GM12878 (cell line): Measurements from ENCODE around the gene TRIM72. TPM values are rescaled to one million over a fixed set of nuclear protein-coding genes. Genes with fewer than 3 reads are reported as not detected.
"Not testable (repeated sequence)": the region's sequence is repeated elsewhere in the genome, so short reads cannot be mapped to it uniquely, and the experiment has no call there.

Experiments
- ATAC-seq: fragments of 200-7000 bp; cut with Tn5 transposase; 3 replicates; pipeline ENCODE4 v1.9.1; 2020; ENCODE audit warnings: mild to moderate bottlenecking, moderate library complexity
- BruUV-seq: library from RNA; stranded (reverse); fragments of 400-500 nt; replicated peaks from 2 replicates; lab custom pipeline; 2021; lab: Mats Ljungman, UMichigan
- CTCF ChIA-PET: fragments of 300-600 bp; sonication (Branson Sonifier 250); formaldehyde crosslinking; extraction: SDS; loops from one replicate; lab custom pipeline; 2021; ENCODE audit warnings: inconsistent platforms; lab: Yijun Ruan, JAX
- POLR2A ChIA-PET: fragments of 350-600 bp; formaldehyde crosslinking; extraction: SDS; loops from one replicate; lab custom pipeline; 2021; ENCODE audit warnings: inconsistent platforms; lab: Charles Lee
- RAD21 ChIA-PET: fragments of 300-600 bp; sonication (Branson Sonifier 250); formaldehyde crosslinking; loops from one replicate; lab custom pipeline; 2023; ENCODE audit warnings: antibody characterized with exemption; ENCODE audit not compliant: unreplicated experiment; lab: Charles Lee
- SMC1A ChIA-PET: fragments of 300-600 bp; sonication (Branson Sonifier 250); formaldehyde crosslinking; loops from one replicate; lab custom pipeline; 2023; ENCODE audit not compliant: unreplicated experiment, uncharacterized antibody; lab: Charles Lee
- DNase-seq: peaks from one replicate; pipeline ENCODE4 v3.0.0-alpha.2; 2011; ENCODE audit warnings: low read depth, low spot score
- FAIRE-seq: peaks from 3 replicates; lab custom pipeline; 2011; peaks lifted over from hg19 to GRCh38; lab: Jason Lieb, UNC
- H2AFZ ChIP-seq: 2 replicates; pipeline ENCODE4 v1.6.0; 2011; ENCODE audit warnings: low read depth, low read length, control low read depth; ENCODE audit not compliant: control insufficient read depth
- H3K27ac ChIP-seq: 2 replicates; pipeline ENCODE4 v1.5.1; 2011; ENCODE audit warnings: control low read depth; ENCODE audit not compliant: control insufficient read depth, insufficient read depth
- H3K27me3 ChIP-seq, 2 experiments: replicated peaks in 1 of 2; 2 replicates each; pipeline versions ENCODE4 v1.6.0 to v1.6.1; 2011; ENCODE audit warnings: low read length in 1 of 2; ENCODE audit not compliant: control insufficient read depth in 2 of 2, insufficient read depth in 2 of 2
- H3K36me3 ChIP-seq, 2 experiments: 2 replicates each; pipeline ENCODE4 v1.5.1; 2011; ENCODE audit warnings: low read length in 1 of 2; ENCODE audit not compliant: control insufficient read depth in 2 of 2, insufficient read depth in 2 of 2
- H3K4me1 ChIP-seq: 2 replicates; pipeline ENCODE4 v1.6.1; 2011; ENCODE audit warnings: mild to moderate bottlenecking, low read length, moderate library complexity, mixed read lengths; ENCODE audit not compliant: control insufficient read depth, insufficient read depth
- H3K4me2 ChIP-seq: 2 replicates; pipeline ENCODE4 v1.6.0; 2011; ENCODE audit warnings: control low read depth; ENCODE audit not compliant: control insufficient read depth, insufficient read depth
- H3K4me3 ChIP-seq: fragments of 200-600 bp; sonication (generic); 2 replicates; pipeline ENCODE4 v1.5.1; 2016
- H3K79me2 ChIP-seq: 2 replicates; pipeline ENCODE4 v1.6.0; 2011; ENCODE audit warnings: low read length; ENCODE audit not compliant: control insufficient read depth, insufficient read depth
- H3K9ac ChIP-seq: 2 replicates; pipeline ENCODE4 v1.8.0; 2011; ENCODE audit warnings: low read length, control low read depth, mixed read lengths; ENCODE audit not compliant: control insufficient read depth, insufficient read depth
- H3K9me3 ChIP-seq: replicated peaks from 3 replicates; pipeline ENCODE4 v1.5.1; 2011; ENCODE audit warnings: mild to moderate bottlenecking, low read length; ENCODE audit not compliant: control insufficient read depth, insufficient read depth
- H4K20me1 ChIP-seq: 2 replicates; pipeline ENCODE4 v1.6.0; 2011; ENCODE audit not compliant: control insufficient read depth, insufficient read depth
- CHD2 ChIP-seq: IDR thresholded peaks from 2 replicates; pipeline ENCODE4 v1.6.1; 2011; ENCODE audit warnings: low read depth, low read length, improper control_type of control experiment, borderline replicate concordance
- IRF5 ChIP-seq: fragments of 450-650 bp; IDR thresholded peaks from 2 replicates; pipeline ENCODE4 v1.6.1; 2017; ENCODE audit warnings: borderline replicate concordance
- MEF2B ChIP-seq: fragments of 450-650 bp; IDR thresholded peaks from 2 replicates; pipeline ENCODE4 v1.6.1; 2018; ENCODE audit warnings: mild to moderate bottlenecking, moderate library complexity; ENCODE audit not compliant: partially characterized antibody, poor library complexity, severe bottlenecking
- NR2C1 ChIP-seq: fragments of 450-650 bp; IDR thresholded peaks from 2 replicates; pipeline ENCODE4 v1.6.1; 2017; ENCODE audit warnings: antibody characterized with exemption, mild to moderate bottlenecking, moderate library complexity
- PAX8 ChIP-seq: fragments of 450-650 bp; IDR thresholded peaks from 2 replicates; pipeline ENCODE4 v1.6.1; 2017; ENCODE audit warnings: mild to moderate bottlenecking, moderate library complexity
- SMAD1 ChIP-seq: fragments of 450-650 bp; IDR thresholded peaks from 2 replicates; pipeline ENCODE4 v1.6.1; 2018; ENCODE audit warnings: mild to moderate bottlenecking, low read depth; ENCODE audit not compliant: partially characterized antibody
- WGBS: methylation state at CpG from one replicate; pipeline ENCODE4 v1.1.6; 2016; ENCODE audit warnings: low lambda C conversion rate; ENCODE audit not compliant: insufficient replicate concordance, insufficient coverage; ENCODE audit errors: missing lambda C conversion rate; 5-methylcytosine and 5-hydroxymethylcytosine counted together
- in situ Hi-C: fragments of 300-500 bp; cut with MboI; formaldehyde crosslinking; loops from 9 replicates; pipeline ENCODE4 v1.14.3; 2018; ENCODE audit warnings: mixed read lengths
- intact Hi-C: fragments of 100-400 bp; cut with micrococcal nuclease; formaldehyde crosslinking; loops from one replicate; pipeline ENCODE4 v1.14.2; 2022; ENCODE audit not compliant: unreplicated experiment
- polyA plus RNA-seq, 11 experiments: library from polyadenylated mRNA; depleted of rRNA in 4 of 11; unstranded in 6 of 11; stranded (reverse) in 5 of 11; fragments of >200 nt; fragmentation: Nextera tagmentation in 4 of 11; fragmentation: Illumina TruSeq in 1 of 11; extraction: Ambion mirVana in 4 of 11; extraction: Trizol in 1 of 11; gene quantifications; 1 replicate in 1 of 11; 2 replicates in 10 of 11; pipeline versions ENCODE4 v1.2.1 to v1.2.3, GENCODE V29; 2011 to 2016; ENCODE audit warnings: inconsistent platforms in 2 of 11, missing spikeins in 2 of 11, low read depth in 1 of 11
- total RNA-seq, 4 experiments: library from RNA; depleted of rRNA in 3 of 4; stranded (reverse); fragments of >200 nt in 3 of 4; fragmentation: Illumina TruSeq in 1 of 4; extraction: Trizol in 1 of 4; gene quantifications; 2 replicates each; pipeline versions ENCODE4 v1.2.1 to v1.2.3, GENCODE V29; 2013 to 2021
- TF ChIP-seq, protein P1 (sequence below): IDR thresholded peaks from 2 replicates; pipeline ENCODE4 v1.6.1; 2012; ENCODE audit warnings: low read depth, low read length, improper control_type of control experiment

TRIM72 gene
- total and polyA plus RNA-seq, 10 of the 15 experiments (the other 5 are each of a cell fraction or from before 2014, with no cell fraction given) = 0.03 to 1.2 (median 0.23) TPM; not detected in 1

DNA sequence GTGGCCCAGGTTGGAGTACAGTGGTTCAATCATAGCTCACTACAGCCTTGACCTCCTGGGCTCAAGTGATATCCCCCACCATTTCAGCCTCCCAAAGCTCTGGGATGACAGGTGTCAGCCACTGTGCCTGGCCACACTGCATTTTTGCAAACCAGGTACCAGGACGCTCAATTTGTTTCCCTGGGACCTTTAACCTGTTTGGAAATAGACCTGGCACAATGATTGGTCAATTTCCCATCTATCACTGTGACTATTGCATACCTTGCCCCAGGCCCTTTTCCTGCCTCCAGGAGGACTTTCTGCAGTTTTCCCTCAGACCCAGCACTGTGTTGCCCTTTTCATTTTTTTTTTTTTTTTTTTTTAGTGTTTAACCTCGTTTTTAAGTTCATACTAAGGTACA lies 45.1 kb upstream of the TRIM72 start:
- DNase-seq = no peak
- in situ Hi-C loops (no loop called here), intact Hi-C loops (no loop called here)
- Histone ChIP-seq H3K4me3 (no peak overlapping the region), H3K4me1 (no peaks in the 10 kb centered on the region), H3K9ac (no peak overlapping the region), H3K27ac (no peak overlapping the region), H3K27me3 (no peaks in the 10 kb centered on the region; a peak in 1 of 4 replicates), H3K79me2 (no peaks in the 10 kb centered on the region), H2AFZ (no peak overlapping the region), H4K20me1 (no peaks in the 10 kb centered on the region), H3K9me3 (no peaks in the 10 kb centered on the region), H3K36me3 (no peaks in the 10 kb centered on the region), H3K4me2 (no peak overlapping the region)
- ChIA-PET SMC1A (interaction anchor here (0.6 to 1.1 kb wide), 2 partner anchors 12 to 29 kb away, joined by 3 read pairs; no protein-coding TSS in a partner anchor), RAD21 (interaction anchor here (0.5 kb wide), 1 partner anchor 77 kb away, joined by 3 read pairs; no protein-coding TSS in a partner anchor), CTCF (no interaction called here), POLR2A (no interaction called here)
- TF ChIP-seq IRF5 = no peak
- no peak for TF ChIP-seq PAX8
- TF ChIP-seq, protein P1, sequence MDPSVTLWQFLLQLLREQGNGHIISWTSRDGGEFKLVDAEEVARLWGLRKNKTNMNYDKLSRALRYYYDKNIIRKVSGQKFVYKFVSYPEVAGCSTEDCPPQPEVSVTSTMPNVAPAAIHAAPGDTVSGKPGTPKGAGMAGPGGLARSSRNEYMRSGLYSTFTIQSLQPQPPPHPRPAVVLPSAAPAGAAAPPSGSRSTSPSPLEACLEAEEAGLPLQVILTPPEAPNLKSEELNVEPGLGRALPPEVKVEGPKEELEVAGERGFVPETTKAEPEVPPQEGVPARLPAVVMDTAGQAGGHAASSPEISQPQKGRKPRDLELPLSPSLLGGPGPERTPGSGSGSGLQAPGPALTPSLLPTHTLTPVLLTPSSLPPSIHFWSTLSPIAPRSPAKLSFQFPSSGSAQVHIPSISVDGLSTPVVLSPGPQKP = no peak
- no peak for TF ChIP-seq CHD2
- no peak for TF ChIP-seq NR2C1
- TF ChIP-seq MEF2B = no peak
- no peak for TF ChIP-seq SMAD1
- ATAC-seq = no peak
- BruUV-seq = no TSS peak
- WGBS = 5% methylated on average over 1 of the region's 2 CpGs
- FAIRE-seq = no peak

DNA sequence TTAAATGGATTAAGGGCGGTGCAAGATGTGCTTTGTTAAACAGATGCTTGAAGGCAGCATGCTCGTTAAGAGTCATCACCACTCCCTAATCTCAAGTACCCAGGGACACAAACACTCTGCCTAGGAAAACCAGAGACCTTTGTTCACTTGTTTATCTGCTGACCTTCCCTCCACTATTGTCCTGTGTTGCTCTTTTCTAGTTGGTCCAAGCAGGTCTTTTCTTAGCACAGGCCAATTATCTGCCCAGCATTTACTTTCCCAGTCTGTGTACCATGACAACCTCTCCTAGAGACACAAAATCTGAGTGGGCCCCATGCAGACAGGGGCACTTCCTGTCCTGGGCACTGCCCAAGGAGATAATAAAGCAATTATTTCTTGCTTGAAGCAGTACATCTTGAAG lies 43.9 kb upstream of the TRIM72 start:
- H2AFZ ChIP-seq, H3K9me3 ChIP-seq, H3K4me3 ChIP-seq, H3K79me2 ChIP-seq, POLR2A ChIA-PET, CTCF ChIA-PET, FAIRE-seq, DNase-seq, H4K20me1 ChIP-seq, H3K36me3 ChIP-seq, ATAC-seq, H3K9ac ChIP-seq, intact Hi-C loops, H3K27me3 ChIP-seq, H3K27ac ChIP-seq, RAD21 ChIA-PET, BruUV-seq, in situ Hi-C loops, H3K4me1 ChIP-seq, SMC1A ChIA-PET, H3K4me2 ChIP-seq: not testable (repeated sequence)
- no CpG with 5 or more reads among the region's 2 CpGs for WGBS
